SH-SY5Y (cell line): ENCODE results near the gene TNS4.

ENCODE experiments used
- GATA2 ChIP-seq: IDR thresholded peaks from 2 replicates; pipeline ENCODE4 v1.6.1; 2011; ENCODE audit warnings: mild to moderate bottlenecking, low read depth, low read length
- GATA3 ChIP-seq: IDR thresholded peaks from 2 replicates; pipeline ENCODE4 v1.6.1; 2011; ENCODE audit warnings: low read depth, mild to moderate bottlenecking, low read length, moderate library complexity

Gene TNS4, protein sequence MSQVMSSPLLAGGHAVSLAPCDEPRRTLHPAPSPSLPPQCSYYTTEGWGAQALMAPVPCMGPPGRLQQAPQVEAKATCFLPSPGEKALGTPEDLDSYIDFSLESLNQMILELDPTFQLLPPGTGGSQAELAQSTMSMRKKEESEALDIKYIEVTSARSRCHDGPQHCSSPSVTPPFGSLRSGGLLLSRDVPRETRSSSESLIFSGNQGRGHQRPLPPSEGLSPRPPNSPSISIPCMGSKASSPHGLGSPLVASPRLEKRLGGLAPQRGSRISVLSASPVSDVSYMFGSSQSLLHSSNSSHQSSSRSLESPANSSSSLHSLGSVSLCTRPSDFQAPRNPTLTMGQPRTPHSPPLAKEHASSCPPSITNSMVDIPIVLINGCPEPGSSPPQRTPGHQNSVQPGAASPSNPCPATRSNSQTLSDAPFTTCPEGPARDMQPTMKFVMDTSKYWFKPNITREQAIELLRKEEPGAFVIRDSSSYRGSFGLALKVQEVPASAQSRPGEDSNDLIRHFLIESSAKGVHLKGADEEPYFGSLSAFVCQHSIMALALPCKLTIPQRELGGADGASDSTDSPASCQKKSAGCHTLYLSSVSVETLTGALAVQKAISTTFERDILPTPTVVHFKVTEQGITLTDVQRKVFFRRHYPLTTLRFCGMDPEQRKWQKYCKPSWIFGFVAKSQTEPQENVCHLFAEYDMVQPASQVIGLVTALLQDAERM

DNA sequence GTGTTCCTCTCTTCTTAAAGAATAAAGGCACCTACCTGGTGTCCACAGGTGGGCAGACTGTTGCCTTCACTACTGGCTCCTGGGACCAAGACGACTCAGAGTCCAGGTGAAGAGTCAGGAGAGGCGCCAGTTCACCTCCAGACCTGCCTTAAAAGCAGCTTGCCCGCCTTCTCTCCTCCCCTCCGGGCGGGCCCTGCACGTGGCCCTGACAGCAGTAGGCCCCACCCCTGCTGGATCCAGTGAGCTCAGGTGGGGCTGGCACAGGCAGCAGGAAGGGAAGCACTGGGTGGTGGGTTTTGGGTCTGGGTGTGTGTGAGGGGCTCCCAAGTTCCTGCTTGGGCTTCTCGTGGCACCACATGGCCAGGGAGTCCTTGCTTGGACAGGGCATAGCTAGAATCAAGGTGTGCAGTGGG, at the start of gene TNS4:
TNS4 (minus strand) TSS at position 125 of the 413 bp plus-strand sequence. CDS start 5,198 bp downstream, outside the sequence.
- no peak for TF ChIP-seq GATA2

DNA sequence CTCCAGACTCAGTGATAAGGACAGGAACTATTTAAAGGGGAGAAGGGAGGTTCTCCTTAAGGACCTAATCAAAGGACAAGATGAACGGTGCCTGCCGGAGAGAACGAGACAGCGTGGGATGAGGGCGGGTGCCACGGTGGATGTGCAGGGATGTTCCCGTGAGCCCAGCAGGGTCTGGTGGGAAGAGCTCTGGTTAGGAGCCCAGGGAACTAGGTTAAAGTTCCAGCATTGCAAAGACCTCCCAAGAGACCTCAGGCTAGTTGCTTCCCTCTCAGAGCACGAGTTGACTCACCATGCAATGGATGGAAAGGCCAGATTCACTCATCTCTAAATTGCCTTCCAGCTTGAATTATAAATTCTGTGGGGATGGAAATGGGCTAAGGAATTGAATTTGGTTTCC, 49.2 kb upstream of the TNS4 start:
- TF ChIP-seq GATA3: no peak
- TF ChIP-seq GATA2: no peak

DNA sequence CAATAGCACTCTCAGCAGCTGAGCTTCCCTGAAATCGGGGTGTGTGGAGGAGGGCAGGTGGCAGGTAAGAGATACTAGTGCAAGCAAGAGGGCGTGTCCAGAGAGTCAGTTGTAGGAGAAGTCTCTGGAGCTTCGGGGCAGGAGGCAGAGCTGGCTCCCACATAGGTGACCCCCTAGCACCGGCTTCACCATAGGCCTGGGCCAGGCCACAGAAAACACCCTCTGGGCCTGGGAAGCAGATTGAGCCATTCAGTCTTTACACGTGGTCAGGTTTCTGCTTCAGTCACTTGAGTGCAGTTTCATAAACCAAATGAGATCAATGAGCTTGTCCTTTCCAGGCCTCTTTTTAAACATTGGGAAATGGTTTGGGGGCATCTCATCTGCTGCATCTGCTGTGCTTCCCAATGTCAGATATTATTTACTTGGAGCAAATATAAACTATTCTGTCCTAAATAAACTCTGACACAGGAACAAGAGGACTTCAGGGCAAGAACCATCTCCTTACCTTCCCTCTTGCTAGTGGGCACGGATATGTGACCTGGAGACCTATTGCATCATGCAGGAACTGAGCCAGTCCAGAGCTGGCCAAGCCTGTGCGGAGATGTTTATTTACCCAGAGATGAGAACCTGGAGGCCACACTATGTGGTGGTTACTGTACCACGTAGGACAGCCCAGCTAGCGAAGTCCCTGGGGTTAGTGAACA, 47.7 kb upstream of the TNS4 start:
- TF ChIP-seq GATA3 (no peak), GATA2 (no peak)

DNA sequence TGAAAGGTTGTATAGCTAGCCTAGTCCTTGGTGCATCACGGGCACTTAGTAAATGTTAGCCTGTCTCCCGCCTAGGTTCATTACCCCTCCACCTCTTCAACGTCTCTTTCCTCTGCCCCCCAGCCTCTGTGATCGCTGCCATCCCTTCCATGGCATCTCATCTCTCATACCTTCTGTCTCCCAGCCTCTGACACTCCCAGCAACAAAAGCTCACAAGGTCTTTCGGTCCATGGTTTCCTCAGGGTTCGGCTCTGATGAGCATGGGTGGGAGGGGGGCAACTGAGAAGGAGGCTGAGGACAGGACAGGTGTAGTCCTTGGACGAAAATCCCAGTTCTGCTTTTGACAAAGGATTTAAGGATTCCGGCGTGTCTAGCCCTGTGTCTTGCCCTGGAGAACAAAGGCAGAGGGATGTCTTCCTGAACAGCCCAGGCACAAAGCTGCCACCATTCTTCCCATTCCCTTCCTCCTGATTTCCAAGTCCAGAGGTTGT, 47.1 kb upstream of the TNS4 start:
- TF ChIP-seq GATA3 (no peak), GATA2 (no peak)

DNA sequence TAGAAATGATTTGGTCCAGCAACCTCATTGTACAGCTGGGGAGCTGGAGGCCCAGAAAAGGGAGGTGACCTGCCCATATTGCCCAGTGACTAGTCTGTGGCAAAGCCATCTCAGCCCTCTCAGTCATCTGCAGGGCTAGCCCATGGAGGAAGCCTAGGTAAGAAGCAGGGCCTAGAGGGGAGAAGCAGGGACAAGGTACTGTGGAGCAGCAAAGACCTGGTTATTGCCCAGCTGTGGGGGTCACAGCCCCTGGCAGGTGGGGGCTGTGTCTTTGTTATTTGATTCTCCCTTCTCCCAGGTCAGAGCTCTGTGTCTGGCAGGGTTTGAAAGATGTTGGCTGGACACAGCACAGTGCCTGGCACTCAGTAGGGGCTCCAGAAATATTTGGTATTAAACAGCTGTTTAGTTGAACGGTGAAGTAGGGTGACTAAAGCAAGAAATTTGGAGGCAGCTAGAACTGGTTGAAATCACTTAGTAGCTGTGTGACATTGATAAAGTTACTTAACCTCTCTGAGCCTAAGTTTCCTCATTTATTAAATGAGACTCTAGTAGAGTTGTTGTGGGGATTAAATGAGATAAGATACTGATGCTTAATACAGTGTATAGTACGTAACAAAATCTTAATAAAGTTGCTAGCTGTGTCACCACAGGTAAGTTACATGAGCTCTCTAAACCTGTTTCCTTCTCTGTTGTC, 46.5 kb upstream of the TNS4 start:
- TF ChIP-seq GATA3 (no peak), GATA2 (no peak)

DNA sequence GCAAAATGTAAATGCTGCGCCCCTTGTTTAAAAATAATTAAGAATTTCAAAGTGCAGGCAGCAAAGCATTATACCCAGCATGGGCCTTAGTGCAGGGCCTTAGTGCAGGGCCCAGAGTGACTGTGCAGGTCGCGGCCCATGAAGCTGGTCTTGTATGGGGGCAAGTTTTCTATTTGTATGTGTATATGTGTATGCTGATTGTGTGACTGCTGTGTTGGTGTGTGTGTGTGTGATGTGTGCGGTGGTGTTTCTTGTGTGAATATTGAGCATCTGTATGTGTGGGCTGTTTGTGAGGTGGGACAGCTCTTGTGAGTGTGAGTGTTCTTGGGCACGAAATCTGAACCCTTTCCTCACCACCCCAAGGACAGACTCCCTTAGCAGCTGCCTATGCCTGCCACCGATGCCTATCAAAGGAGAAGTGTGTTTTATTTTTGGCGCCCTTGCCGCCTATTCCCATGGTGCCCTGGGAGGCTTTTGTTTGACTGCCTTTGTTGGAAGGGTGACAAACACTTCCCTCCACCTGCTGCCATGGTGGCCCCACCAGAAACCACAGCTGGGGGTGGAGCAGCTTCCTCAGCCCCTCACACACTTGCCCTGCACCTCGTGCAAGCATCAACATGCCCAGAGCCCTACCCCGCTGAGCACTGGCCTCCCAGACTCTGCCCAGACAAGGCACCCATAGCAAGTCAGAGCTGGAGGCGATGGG, 45.8 kb upstream of the TNS4 start:
- no peak for TF ChIP-seq GATA2
- TF ChIP-seq GATA3: no peak

DNA sequence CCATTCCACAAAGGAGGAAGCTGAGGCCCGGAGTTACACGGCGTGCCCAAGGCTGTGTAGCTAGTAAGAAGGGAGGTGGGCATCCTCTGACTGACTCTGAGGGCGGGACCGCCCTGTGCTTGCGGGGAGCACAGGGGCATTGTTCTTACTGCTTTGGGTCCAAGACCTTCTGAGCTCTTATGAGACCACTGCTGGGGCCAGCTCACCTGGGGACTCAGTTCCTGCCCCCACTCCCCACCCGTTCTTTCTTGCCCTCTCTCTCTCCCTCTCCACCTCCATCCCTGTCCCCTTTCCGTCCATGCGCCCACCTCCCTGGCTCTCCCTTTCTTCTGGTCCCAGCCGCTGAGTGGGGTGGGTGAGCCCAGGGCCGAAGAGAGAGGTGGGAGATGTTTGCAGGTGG, 44.2 kb upstream of the TNS4 start:
- TF ChIP-seq GATA2: no peak
- TF ChIP-seq GATA3: no peak

DNA sequence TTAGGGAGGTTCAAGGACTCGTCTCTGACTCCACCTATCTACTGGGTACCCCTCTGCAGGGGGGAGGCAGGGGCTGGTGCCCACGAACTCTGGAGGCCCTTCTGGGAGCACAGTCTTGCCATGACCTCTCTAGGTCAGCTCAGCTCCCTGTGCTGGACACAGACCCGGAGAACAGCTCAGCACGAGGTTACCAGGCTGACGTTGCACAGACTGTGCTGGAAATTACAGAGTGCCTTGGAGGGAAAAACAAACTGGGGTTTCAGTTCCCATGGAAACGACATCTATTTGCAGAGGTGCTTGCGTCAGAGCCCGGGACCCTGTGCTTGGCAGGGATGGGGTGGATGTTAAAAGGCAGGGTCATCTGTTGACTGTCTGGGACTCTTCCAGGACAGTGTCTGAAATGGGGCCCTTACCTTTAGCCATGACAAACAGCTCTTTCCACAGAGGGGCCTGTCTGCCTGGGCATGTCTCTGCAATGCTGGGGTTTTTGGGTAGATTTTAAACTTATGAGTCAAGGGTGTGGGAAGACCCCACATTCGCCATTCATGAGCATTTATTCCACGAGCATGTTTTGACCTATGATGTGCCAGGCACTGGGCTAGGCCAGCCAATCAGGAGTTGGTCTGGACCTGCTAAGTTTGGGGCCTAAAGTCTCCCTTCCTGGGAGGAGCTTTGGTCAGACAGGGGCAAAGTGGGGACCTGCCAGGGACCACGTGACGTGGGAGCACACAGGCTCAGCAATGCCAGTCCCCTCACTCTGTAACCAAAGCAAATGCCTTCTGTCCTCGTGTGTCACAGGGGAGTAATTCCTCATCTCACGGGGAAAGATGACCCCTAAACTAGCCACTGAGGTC, 41.4 kb upstream of the TNS4 start:
- no peak for TF ChIP-seq GATA2
- TF ChIP-seq GATA3: no peak

DNA sequence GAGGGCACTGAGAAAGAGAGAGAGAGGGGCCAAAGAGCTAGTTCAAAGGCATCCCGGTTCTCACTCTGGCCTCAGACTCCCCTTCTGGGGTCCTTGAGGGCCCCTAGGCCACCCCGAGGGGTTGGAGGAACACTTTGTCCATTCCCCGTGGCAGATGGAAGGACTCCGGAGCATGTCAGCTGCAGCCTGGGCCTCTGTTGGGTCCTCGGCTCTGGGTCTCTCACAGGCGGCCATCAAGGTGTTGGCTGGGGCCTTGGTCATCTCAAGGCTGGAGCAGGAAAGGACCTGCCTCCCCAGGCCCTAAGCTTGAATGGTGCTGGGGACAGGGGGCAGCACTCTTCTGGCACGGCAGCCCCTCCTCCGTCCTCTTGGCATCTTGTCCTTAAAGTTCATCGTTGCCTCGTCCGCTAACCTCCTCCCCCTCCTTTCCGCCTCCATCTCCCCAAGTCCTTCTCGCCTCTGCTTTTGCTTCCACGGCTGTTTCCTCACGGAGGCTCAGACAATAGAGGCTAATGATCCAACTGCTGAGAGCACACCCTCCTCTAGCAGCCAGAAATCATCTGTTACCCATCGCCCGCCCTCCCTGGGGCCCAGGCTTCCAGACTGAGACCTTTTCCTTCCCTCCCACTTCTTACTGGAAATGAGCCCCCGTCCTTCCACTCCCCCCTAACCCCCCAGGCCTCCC, 40.6 kb upstream of the TNS4 start:
- TF ChIP-seq GATA2 (no peak), GATA3 (no peak)

DNA sequence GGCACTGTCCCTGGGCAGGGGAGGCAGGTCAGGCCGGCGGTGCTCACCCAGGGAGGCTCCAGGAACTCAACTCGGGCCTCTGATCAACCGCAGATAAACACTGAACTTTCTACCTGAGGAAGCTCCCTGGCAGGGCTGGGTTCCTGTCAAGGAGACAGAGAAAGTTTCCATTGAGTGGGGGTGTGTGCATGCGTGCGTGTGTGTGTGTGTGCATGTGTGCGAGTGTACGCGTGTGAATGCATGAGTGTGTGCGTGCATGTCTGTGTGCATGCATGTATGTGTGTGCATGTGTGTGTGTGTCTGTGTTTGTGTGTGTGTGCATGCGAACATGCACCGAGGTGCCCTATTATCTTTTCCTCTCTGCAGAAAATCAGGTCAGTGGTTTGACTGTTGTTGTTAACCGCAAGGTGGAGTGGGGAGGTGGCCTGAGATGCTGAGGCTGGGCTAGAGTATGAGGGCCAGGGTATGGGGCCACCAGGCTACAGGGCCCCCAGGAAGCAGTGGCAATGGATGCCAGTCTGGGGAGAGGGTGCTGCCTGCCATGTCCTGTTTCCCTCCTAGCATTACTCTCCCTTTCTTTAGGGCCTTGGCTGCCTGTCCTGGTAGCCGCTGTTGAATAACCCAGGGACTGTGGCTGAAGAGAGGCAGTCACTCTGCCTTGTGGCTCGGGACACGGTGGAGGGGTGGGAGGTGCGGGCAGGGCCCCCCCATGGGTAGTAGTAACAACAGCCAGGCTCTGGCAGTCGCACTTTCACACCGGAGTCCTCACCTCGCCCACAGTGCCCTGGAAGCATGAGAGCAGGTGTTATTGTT, 39.8 kb upstream of the TNS4 start:
- TF ChIP-seq GATA3 (no peak), GATA2 (no peak)

DNA sequence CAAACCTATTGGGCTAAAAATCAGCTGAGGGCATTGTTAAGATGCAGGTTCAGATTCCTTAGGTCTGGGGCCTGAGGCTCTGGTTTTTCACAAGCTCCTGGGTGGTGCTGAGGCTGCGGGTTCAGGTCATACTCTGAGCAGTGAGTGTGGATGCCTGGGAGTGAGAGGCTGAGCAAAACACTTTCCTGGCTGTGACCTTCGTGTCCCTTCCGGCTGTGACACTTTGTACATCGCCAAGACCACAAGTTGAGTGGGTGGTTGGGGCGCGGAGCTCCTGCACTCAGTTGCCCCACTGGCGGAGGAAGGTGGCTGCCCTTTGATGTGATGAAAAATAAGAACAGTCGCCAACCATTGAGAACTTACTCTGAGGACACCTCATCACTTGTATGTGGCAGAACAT, 39.0 kb upstream of the TNS4 start:
- TF ChIP-seq GATA2 (no peak), GATA3 (no peak)
